ENCODE results near the gene FOXP1. TPM values are rescaled to one million over a fixed set of nuclear protein-coding genes. Genes with fewer than 3 reads are reported as not detected.

FOXP1 gene
- total and polyA plus RNA-seq, 2 of the 13 experiments (the other 11 are each of a cell fraction or from before 2014, with no cell fraction given): 40.4 to 59.0 TPM

GRCh38 chr3:71086777-71087142, 496.8 kb downstream of the FOXP1 start:
- Histone ChIP-seq H3K27me3 (ENCODE audit: control insufficient read depth in 1 of 2, insufficient read depth in 2 of 2, low read length in 2 of 2) (no peaks in the 10 kb centered on the region), H3K4me2 (ENCODE audit: low read depth, low read length) (peak overlapping the region; percentile 50), H3K36me3 (replicated peaks in 1 of 2; ENCODE audit: control insufficient read depth in 1 of 2, insufficient read depth in 2 of 2, low read length in 2 of 2) (0 out of 5 replicates have a peak, but pooled peaks cover 0 to 2% of the 10 kb centered on the region in 2 experiments), H3K9ac (ENCODE audit: insufficient read depth, low read depth, low read length) (peak overlapping the region; percentile 45), H3K9me3 (ENCODE audit: low read length) (no peaks in the 10 kb centered on the region), H2AFZ (ENCODE audit: low read length) (no peak overlapping the region), H3K79me2 (ENCODE audit: insufficient read depth, low read length) (peaks cover 2% of the 10 kb centered on the region), H3K27ac (ENCODE audit: extremely low read length, insufficient read depth, low read length) (peak overlapping the region; percentile 35), H3K4me1 (ENCODE audit: insufficient read depth, low read length) (peaks cover 71% of the 10 kb centered on the region), H4K20me1 (ENCODE audit: insufficient read depth, low read length) (no peaks in the 10 kb centered on the region), H3K4me3 (replicated peaks in 1 of 3; ENCODE audit: insufficient read depth in 1 of 3, low read depth in 2 of 3, low read length in 3 of 3) (peak overlapping the region in 2 of 3 experiments; percentile 10 to 11; a peak in 1 of 6 replicates)
- CTCF ChIA-PET (ENCODE audit: low intra/inter-chr PET ratio, low total read pairs): no interaction called here
- intact Hi-C loops (cut with micrococcal nuclease; ENCODE audit: unreplicated experiment): loop anchor here (1.0 to 5.0 kb wide), 3 partner anchors 38 to 161 kb away; no protein-coding TSS in a partner anchor
- FAIRE-seq (no peak), ATAC-seq (no peak; the same call in 2 of the 3 replicates), DNase-seq (ENCODE audit: low spot score) (no peak)
- POLR2A ChIA-PET: interaction anchor here (0.7 to 3.9 kb wide), 12 partner anchors 10 to 167 kb away, joined by 3 to 21 read pairs (median 4); no protein-coding TSS in a partner anchor
- in situ Hi-C loops (cut with HindIII; ENCODE audit: extremely low pct_ligation_motif_present, low pct_unique_long_range_greater_than_20kb): no loop called here
- WGBS (ENCODE audit: low lambda C conversion rate): 76% methylated on average over 4 of the region's 4 CpGs
- TF ChIP-seq JUNB (CRISPR knock-in tag; IDR thresholded peaks at IDR 0.05; ENCODE audit: borderline replicate concordance): 0 out of 2 replicates have a peak, but pooled peaks have one; percentile 21
- TF ChIP-seq IRF2 (CRISPR knock-in tag; IDR thresholded peaks at IDR 0.05): no peak
- no TSS peak for BruUV-seq (replicated peaks)

DNA sequence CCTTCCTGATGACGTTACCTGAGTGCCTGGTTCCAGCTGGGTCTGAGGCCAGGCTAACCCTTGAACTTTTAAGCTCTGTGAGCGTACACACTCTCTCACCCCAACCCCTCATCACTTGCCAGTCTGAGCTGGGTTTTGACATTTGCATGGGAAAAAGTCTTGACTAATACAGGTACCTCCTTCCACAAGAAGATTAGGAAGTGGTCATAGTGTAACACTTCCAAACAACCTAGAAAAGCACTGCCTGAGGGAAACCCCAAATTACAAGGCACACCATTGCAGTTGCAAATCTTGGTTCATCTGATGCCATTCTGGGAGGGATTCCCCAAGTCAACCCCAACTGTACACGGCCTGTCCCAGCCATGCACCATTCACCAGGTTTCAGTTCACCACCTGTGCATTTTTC, 499.8 kb downstream of the FOXP1 start:
- Histone ChIP-seq H3K4me3 (replicated peaks in 1 of 3; ENCODE audit: insufficient read depth in 1 of 3, low read depth in 2 of 3, low read length in 3 of 3) (no peak overlapping the region), H3K4me2 (ENCODE audit: low read depth, low read length) (no peak overlapping the region), H2AFZ (ENCODE audit: low read length) (no peak overlapping the region), H3K27me3 (ENCODE audit: control insufficient read depth in 1 of 2, insufficient read depth in 2 of 2, low read length in 2 of 2) (no peaks in the 10 kb centered on the region), H3K9ac (ENCODE audit: insufficient read depth, low read depth, low read length) (no peak overlapping the region), H3K36me3 (replicated peaks in 1 of 2; ENCODE audit: control insufficient read depth in 1 of 2, insufficient read depth in 2 of 2, low read length in 2 of 2) (0 out of 5 replicates have a peak, but pooled peaks cover 0 to 2% of the 10 kb centered on the region in 2 experiments), H3K4me1 (ENCODE audit: insufficient read depth, low read length) (peaks cover 57% of the 10 kb centered on the region), H3K27ac (ENCODE audit: extremely low read length, insufficient read depth, low read length) (no peak overlapping the region), H3K9me3 (ENCODE audit: low read length) (no peaks in the 10 kb centered on the region), H3K79me2 (ENCODE audit: insufficient read depth, low read length) (peaks cover 2% of the 10 kb centered on the region), H4K20me1 (ENCODE audit: insufficient read depth, low read length) (no peaks in the 10 kb centered on the region)
- DNase-seq (ENCODE audit: low spot score) (no peak), ATAC-seq (peak; percentile 53), FAIRE-seq (no peak)
- 57% methylated on average over 3 of the region's 3 CpGs for WGBS (ENCODE audit: low lambda C conversion rate)
- POLR2A ChIA-PET: no interaction called here
- in situ Hi-C loops (cut with HindIII; ENCODE audit: extremely low pct_ligation_motif_present, low pct_unique_long_range_greater_than_20kb): no loop called here
- no TSS peak for BruUV-seq (replicated peaks)
- CTCF ChIA-PET (ENCODE audit: low intra/inter-chr PET ratio, low total read pairs): no interaction called here
- intact Hi-C loops (cut with micrococcal nuclease; ENCODE audit: unreplicated experiment): no loop called here
- TF ChIP-seq POLR2G (IDR thresholded peaks at IDR 0.05; ENCODE audit: low read depth, low read length): no peak
- no peak for TF ChIP-seq NFKB2 (CRISPR knock-in tag; IDR thresholded peaks at IDR 0.05; ENCODE audit: borderline replicate concordance)
- 0 out of 2 replicates have a peak, but pooled peaks have one; percentile 25 for TF ChIP-seq NR2C2 (CRISPR knock-in tag; IDR thresholded peaks at IDR 0.05; ENCODE audit: borderline replicate concordance)
- TF ChIP-seq NR2F6 (IDR thresholded peaks at IDR 0.05): peak; percentile 22; the same call in 1 of the 2 replicates
- TF ChIP-seq NR2F6 (CRISPR knock-in tag; IDR thresholded peaks at IDR 0.05): no peak; the same call in 1 of the 2 replicates
- TF ChIP-seq ZNF281 (CRISPR knock-in tag; IDR thresholded peaks at IDR 0.05; ENCODE audit: borderline replicate concordance): no peak
- TF ChIP-seq HNF4A (CRISPR knock-in tag; IDR thresholded peaks at IDR 0.05): peak; percentile 48; the same call in 1 of the 2 replicates
